ENCODE measurements around the gene CA12. TPM values are rescaled to one million over a fixed set of nuclear protein-coding genes. Genes with fewer than 3 reads are reported as not detected.
A peak's percentile ranks its signal among the peaks of the same experiment; 100 is the strongest.

Gene CA12
- total and polyA plus RNA-seq, 10 of the 15 experiments (the other 5 are each of a cell fraction or from before 2014, with no cell fraction given): 0.03 to 0.10 TPM; not detected in 8

GRCh38 chr15:63342996-63343562 is 38.6 kb downstream of the CA12 start (continued):
- TF ChIP-seq NR2F1 (conservative IDR thresholded peaks at IDR 0.05): peak; percentile 95

- Histone ChIP-seq H3K27ac (ENCODE audit: control insufficient read depth, insufficient read depth) (no peak overlapping the region), H3K79me2 (ENCODE audit: control insufficient read depth, insufficient read depth, low read length) (no peaks in the 10 kb centered on the region), H3K4me1 (ENCODE audit: control insufficient read depth, insufficient read depth, low read length) (no peaks in the 10 kb centered on the region), H3K9me3 (replicated peaks; ENCODE audit: control insufficient read depth, insufficient read depth, low read length) (no peaks in the 10 kb centered on the region), H3K36me3 (ENCODE audit: control insufficient read depth in 2 of 2, insufficient read depth in 2 of 2, low read length in 1 of 2) (no peaks in the 10 kb centered on the region), H3K27me3 (replicated peaks in 1 of 2; ENCODE audit: control insufficient read depth in 2 of 2, insufficient read depth in 2 of 2, low read length in 1 of 2) (peaks cover 0 to 1% of the 10 kb centered on the region in 2 experiments; a peak in 1 of 4 replicates), H3K4me3 (no peak overlapping the region), H2AFZ (ENCODE audit: control insufficient read depth, low read depth, low read length) (no peak overlapping the region), H4K20me1 (ENCODE audit: control insufficient read depth, insufficient read depth) (no peaks in the 10 kb centered on the region), H3K4me2 (ENCODE audit: control insufficient read depth, insufficient read depth) (no peak overlapping the region), H3K9ac (ENCODE audit: control insufficient read depth, insufficient read depth, low read length) (no peak overlapping the region)
- intact Hi-C loops (cut with micrococcal nuclease; ENCODE audit: unreplicated experiment) (no loop called here), in situ Hi-C loops (cut with MboI) (no loop called here)
- ChIA-PET CTCF (interaction anchor here (1.2 kb wide), 1 partner anchor 53 kb away, joined by 4 read pairs; no protein-coding TSS in a partner anchor), RAD21 (ENCODE audit: unreplicated experiment) (no interaction called here), POLR2A (no interaction called here), SMC1A (ENCODE audit: uncharacterized antibody, unreplicated experiment) (no interaction called here)
- 29% methylated on average over 4 of the region's 4 CpGs for WGBS (ENCODE audit: insufficient coverage, insufficient replicate concordance, low lambda C conversion rate, missing lambda C conversion rate)
- FAIRE-seq: no peak
- no peak for ATAC-seq
- BruUV-seq (replicated peaks): no TSS peak
- no peak for DNase-seq (ENCODE audit: low read depth, low spot score)
- no peak for TF ChIP-seq DPF2 (IDR thresholded peaks at IDR 0.05)
- TF ChIP-seq MYB (IDR thresholded peaks at IDR 0.05; ENCODE audit: borderline replicate concordance, low read depth, low read length): no peak
- no peak for TF ChIP-seq NFYA (IDR thresholded peaks at IDR 0.05; ENCODE audit: borderline replicate concordance, low read depth, low read length)
- TF ChIP-seq, protein P1, sequence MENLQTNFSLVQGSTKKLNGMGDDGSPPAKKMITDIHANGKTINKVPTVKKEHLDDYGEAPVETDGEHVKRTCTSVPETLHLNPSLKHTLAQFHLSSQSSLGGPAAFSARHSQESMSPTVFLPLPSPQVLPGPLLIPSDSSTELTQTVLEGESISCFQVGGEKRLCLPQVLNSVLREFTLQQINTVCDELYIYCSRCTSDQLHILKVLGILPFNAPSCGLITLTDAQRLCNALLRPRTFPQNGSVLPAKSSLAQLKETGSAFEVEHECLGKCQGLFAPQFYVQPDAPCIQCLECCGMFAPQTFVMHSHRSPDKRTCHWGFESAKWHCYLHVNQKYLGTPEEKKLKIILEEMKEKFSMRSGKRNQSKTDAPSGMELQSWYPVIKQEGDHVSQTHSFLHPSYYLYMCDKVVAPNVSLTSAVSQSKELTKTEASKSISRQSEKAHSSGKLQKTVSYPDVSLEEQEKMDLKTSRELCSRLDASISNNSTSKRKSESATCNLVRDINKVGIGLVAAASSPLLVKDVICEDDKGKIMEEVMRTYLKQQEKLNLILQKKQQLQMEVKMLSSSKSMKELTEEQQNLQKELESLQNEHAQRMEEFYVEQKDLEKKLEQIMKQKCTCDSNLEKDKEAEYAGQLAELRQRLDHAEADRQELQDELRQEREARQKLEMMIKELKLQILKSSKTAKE (IDR thresholded peaks at IDR 0.05; ENCODE audit: low read depth, poor library complexity, severe bottlenecking): no peak
- no peak for TF ChIP-seq NR2F1 (conservative IDR thresholded peaks at IDR 0.05)
- TF ChIP-seq PAX5 (IDR thresholded peaks at IDR 0.05; ENCODE audit: borderline replicate concordance, low read depth, low read length): no peak
- no peak for TF ChIP-seq MTA3 (IDR thresholded peaks at IDR 0.05; ENCODE audit: borderline replicate concordance, low read length)
- no peak for TF ChIP-seq CREB1 (IDR thresholded peaks at IDR 0.05; ENCODE audit: low read depth)
- TF ChIP-seq, protein P2, sequence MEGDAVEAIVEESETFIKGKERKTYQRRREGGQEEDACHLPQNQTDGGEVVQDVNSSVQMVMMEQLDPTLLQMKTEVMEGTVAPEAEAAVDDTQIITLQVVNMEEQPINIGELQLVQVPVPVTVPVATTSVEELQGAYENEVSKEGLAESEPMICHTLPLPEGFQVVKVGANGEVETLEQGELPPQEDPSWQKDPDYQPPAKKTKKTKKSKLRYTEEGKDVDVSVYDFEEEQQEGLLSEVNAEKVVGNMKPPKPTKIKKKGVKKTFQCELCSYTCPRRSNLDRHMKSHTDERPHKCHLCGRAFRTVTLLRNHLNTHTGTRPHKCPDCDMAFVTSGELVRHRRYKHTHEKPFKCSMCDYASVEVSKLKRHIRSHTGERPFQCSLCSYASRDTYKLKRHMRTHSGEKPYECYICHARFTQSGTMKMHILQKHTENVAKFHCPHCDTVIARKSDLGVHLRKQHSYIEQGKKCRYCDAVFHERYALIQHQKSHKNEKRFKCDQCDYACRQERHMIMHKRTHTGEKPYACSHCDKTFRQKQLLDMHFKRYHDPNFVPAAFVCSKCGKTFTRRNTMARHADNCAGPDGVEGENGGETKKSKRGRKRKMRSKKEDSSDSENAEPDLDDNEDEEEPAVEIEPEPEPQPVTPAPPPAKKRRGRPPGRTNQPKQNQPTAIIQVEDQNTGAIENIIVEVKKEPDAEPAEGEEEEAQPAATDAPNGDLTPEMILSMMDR (IDR thresholded peaks at IDR 0.05 in 2 of 3, conservative IDR thresholded peaks at IDR 0.05 in 1 of 3; ENCODE audit: control insufficient read depth in 2 of 3, extremely low read depth in 1 of 3, insufficient read depth in 1 of 3, low read depth in 3 of 3, low read length in 3 of 3): no peak
- TF ChIP-seq FOXK2 (IDR thresholded peaks at IDR 0.05): no peak
- no peak for TF ChIP-seq NR2C2 (IDR thresholded peaks at IDR 0.05; ENCODE audit: borderline replicate concordance, control insufficient read depth, insufficient read length, low read depth)
- no peak for TF ChIP-seq IRF4 (IDR thresholded peaks at IDR 0.05; ENCODE audit: low read depth, low read length)
- TF ChIP-seq, protein P3, sequence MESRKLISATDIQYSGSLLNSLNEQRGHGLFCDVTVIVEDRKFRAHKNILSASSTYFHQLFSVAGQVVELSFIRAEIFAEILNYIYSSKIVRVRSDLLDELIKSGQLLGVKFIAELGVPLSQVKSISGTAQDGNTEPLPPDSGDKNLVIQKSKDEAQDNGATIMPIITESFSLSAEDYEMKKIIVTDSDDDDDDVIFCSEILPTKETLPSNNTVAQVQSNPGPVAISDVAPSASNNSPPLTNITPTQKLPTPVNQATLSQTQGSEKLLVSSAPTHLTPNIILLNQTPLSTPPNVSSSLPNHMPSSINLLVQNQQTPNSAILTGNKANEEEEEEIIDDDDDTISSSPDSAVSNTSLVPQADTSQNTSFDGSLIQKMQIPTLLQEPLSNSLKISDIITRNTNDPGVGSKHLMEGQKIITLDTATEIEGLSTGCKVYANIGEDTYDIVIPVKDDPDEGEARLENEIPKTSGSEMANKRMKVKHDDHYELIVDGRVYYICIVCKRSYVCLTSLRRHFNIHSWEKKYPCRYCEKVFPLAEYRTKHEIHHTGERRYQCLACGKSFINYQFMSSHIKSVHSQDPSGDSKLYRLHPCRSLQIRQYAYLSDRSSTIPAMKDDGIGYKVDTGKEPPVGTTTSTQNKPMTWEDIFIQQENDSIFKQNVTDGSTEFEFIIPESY (IDR thresholded peaks at IDR 0.05): no peak
- TF ChIP-seq, protein P4, sequence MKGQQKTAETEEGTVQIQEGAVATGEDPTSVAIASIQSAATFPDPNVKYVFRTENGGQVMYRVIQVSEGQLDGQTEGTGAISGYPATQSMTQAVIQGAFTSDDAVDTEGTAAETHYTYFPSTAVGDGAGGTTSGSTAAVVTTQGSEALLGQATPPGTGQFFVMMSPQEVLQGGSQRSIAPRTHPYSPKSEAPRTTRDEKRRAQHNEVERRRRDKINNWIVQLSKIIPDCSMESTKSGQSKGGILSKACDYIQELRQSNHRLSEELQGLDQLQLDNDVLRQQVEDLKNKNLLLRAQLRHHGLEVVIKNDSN (IDR thresholded peaks at IDR 0.05; ENCODE audit: borderline replicate concordance, extremely low read length, insufficient read depth, low read depth, low read length): no peak
- TF ChIP-seq JUNB (IDR thresholded peaks at IDR 0.05): no peak
- no peak for TF ChIP-seq RELA (IDR thresholded peaks at IDR 0.05; ENCODE audit: borderline replicate concordance, partially characterized antibody)
These were observed 39.7 kb downstream of the CA12 start for GRCh38 chr15:63341898-63342297.
